ENCODE results near the gene DCHS1.

DNA sequence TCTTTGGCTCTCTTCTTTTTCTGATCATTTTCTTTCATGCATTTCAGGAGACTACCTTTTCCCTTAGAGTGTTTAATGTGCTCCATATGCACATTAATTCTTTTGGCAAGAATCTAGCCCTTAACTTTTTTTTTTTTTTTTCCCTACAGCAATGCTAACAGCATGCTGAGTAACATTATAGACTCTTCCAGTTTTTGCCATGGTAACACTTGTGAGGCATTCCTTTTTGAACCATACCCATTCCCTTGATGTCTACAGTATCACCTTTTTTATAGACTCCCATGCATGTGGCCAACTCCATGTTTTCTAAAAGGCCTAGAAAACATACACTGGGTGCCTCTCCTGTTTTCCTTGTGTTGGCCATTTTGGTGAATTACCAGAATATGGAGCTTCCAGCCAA is 30.4 kb upstream of the DCHS1 start:
- TF ChIP-seq ELF4 (IDR thresholded peaks at IDR 0.05), result no peak
- no peak for TF ChIP-seq SP1 (IDR thresholded peaks at IDR 0.05)
- no peak for TF ChIP-seq TARDBP (IDR thresholded peaks at IDR 0.05)
- TF ChIP-seq CTBP1 (IDR thresholded peaks at IDR 0.05; ENCODE audit: borderline replicate concordance), result no peak
